NB4 (cell line): ENCODE results near the gene NXN.

Experiments
- DNase-seq: peaks from one replicate; pipeline ENCODE4 v3.0.0; 2010; ENCODE audit warnings: low read depth
- H3K4me3 ChIP-seq: one replicate; pipeline ENCODE4 v1.5.1; 2011; ENCODE audit warnings: mild to moderate bottlenecking, low read depth, low read length, moderate library complexity
- CTCF ChIP-seq: IDR thresholded peaks from one replicate; pipeline ENCODE4 v1.5.1; 2012; ENCODE audit warnings: low read depth, low read length
- MAX ChIP-seq: IDR thresholded peaks from 2 replicates; pipeline ENCODE4 v1.6.1; 2011; ENCODE audit warnings: low read depth, low read length
- MYC ChIP-seq: IDR thresholded peaks from 2 replicates; pipeline ENCODE4 v1.6.1; 2011; ENCODE audit warnings: low read depth, low read length
- POLR2A ChIP-seq: IDR thresholded peaks from 2 replicates; pipeline ENCODE4 v1.6.1; 2011; ENCODE audit warnings: mild to moderate bottlenecking; ENCODE audit not compliant: insufficient read length; ENCODE audit errors: extremely low read depth

NXN gene

GRCh38 chr17:964876-965275 is 14.7 kb downstream of the NXN start:
- TF ChIP-seq MYC: no peak
- TF ChIP-seq MAX: no peak
- no peak for TF ChIP-seq POLR2A
- TF ChIP-seq CTCF: no peak
- H3K4me3 ChIP-seq: no peak overlapping the region
- DNase-seq: no peak

GRCh38 chr17:962670-963069 is 16.9 kb downstream of the NXN start:
- no peak for TF ChIP-seq MAX
- TF ChIP-seq CTCF: no peak
- no peak overlapping the region for H3K4me3 ChIP-seq
- no peak for DNase-seq

- H3K4me3 ChIP-seq: no peak overlapping the region
- TF ChIP-seq MYC (no peak), MAX (no peak), CTCF (no peak), POLR2A (no peak)
- DNase-seq: no peak
Measured at GRCh38 chr17:962166-962565, 17.4 kb downstream of the NXN start.

GRCh38 chr17:958712-959451 is 20.7 kb downstream of the NXN start:
- no peak for DNase-seq
- TF ChIP-seq CTCF (no peak), POLR2A (no peak), MYC (no peak), MAX (no peak)
- H3K4me3 ChIP-seq: no peak overlapping the region

- H3K4me3 ChIP-seq: no peak overlapping the region
- no peak for TF ChIP-seq POLR2A
- TF ChIP-seq CTCF: no peak
- TF ChIP-seq MYC: no peak
- no peak for DNase-seq
Measured at GRCh38 chr17:957856-958421, 21.6 kb downstream of the NXN start.

GRCh38 chr17:956905-957304 is 22.7 kb downstream of the NXN start:
- TF ChIP-seq CTCF (no peak), MAX (no peak), POLR2A (no peak), MYC (no peak)
- no peak for DNase-seq
- H3K4me3 ChIP-seq: no peak overlapping the region
